Neural cell (in vitro differentiated cells): ENCODE measurements around the gene PDE10A.

Experiments
- POLR2AphosphoS5 ChIP-seq: IDR thresholded peaks from 2 replicates; pipeline ENCODE4 v1.6.1; 2012
- TF ChIP-seq, protein P1 (sequence below): fragments of 450-650 bp; IDR thresholded peaks from 2 replicates; pipeline ENCODE4 v1.5.1; 2014; ENCODE audit warnings: antibody characterized with exemption, mild to moderate bottlenecking, moderate library complexity; ENCODE audit not compliant: poor library complexity, severe bottlenecking

DNA sequence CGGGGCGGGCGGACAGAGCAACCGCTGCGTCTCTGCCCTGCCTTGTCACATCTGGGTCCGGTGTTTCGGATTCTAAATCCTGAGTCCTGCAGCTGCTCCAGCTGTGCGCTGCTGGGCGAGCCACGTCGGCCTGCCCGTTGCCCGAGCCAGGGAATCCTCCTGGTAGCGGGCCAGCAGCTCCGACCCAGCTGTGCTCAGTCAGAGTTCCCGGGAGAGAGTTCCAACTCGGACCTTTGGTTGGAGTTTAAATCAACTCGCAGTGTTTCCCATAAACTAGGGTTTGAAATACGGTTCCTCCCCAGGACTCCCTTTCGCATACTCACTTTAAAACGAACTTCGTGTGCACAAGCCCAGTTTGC, 315 bp upstream of the PDE10A start:
- TF ChIP-seq, protein P1, sequence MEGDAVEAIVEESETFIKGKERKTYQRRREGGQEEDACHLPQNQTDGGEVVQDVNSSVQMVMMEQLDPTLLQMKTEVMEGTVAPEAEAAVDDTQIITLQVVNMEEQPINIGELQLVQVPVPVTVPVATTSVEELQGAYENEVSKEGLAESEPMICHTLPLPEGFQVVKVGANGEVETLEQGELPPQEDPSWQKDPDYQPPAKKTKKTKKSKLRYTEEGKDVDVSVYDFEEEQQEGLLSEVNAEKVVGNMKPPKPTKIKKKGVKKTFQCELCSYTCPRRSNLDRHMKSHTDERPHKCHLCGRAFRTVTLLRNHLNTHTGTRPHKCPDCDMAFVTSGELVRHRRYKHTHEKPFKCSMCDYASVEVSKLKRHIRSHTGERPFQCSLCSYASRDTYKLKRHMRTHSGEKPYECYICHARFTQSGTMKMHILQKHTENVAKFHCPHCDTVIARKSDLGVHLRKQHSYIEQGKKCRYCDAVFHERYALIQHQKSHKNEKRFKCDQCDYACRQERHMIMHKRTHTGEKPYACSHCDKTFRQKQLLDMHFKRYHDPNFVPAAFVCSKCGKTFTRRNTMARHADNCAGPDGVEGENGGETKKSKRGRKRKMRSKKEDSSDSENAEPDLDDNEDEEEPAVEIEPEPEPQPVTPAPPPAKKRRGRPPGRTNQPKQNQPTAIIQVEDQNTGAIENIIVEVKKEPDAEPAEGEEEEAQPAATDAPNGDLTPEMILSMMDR: no peak
- no peak for TF ChIP-seq POLR2AphosphoS5
